Measurements from ENCODE around the gene NDUFB2. TPM values are rescaled to one million over a fixed set of nuclear protein-coding genes. Genes with fewer than 3 reads are reported as not detected.

Gene NDUFB2
- total and polyA plus RNA-seq, 2 donors (not counting 1 experiment from before 2014, with no cell fraction given) = 67.9 to 171 TPM

GRCh38 chr7:140673774-140674155 lies 22.7 kb upstream of the NDUFB2 start:
- H3K9me3 Mint-ChIP-seq (ENCODE audit: insufficient read depth) = no peaks in the 10 kb centered on the region
- CTCF ChIA-PET = interaction anchor here (1.0 to 4.1 kb wide), 5 partner anchors 13 to 1064 kb away, joined by 3 to 13 read pairs (median 4); partner anchors contain the start of gene SSBP1
- intact Hi-C loops (cut with micrococcal nuclease) = loop anchor here (2.0 to 10.0 kb wide), 6 partner anchors 17 to 1329 kb away; partner anchors contain the start of genes FMC1, KDM7A, MRPS33 and SLC37A3
- ATAC-seq (ENCODE audit: low read depth) = no peak
- peak overlapping the region; percentile 87 for H3K4me3 Mint-ChIP-seq
- TF ChIP-seq CTCF (IDR thresholded peaks at IDR 0.05) (no peak), EZH2 (IDR thresholded peaks at IDR 0.05; ENCODE audit: borderline replicate concordance, insufficient read depth, low read depth, low read length, poor library complexity, severe bottlenecking) (no peak)
- peak overlapping the region; percentile 80 for H3K4me2 ChIP-seq (replicated peaks; ENCODE audit: low read depth, low read length, poor library complexity, severe bottlenecking)
- peaks cover 52% of the 10 kb centered on the region for H3K4me1 Mint-ChIP-seq
- peaks cover 0 to 7% (median 0%) of the 10 kb centered on the region in 3 donors for H3K9me3 ChIP-seq (ENCODE audit: control extremely low read depth in 1 of 3, control insufficient read depth in 2 of 3, insufficient read depth in 1 of 3, low read length in 2 of 3)
- DNase-seq = no peak
- no peaks in the 10 kb centered on the region for H4K20me1 ChIP-seq (ENCODE audit: control insufficient read depth, insufficient read depth, low read length, poor library complexity, severe bottlenecking)
- H3K27ac ChIP-seq (ENCODE audit: low read length in 2 of 2) = peak overlapping the region; percentile 48 to 79
- peak overlapping the region; percentile 91 for H3K27ac Mint-ChIP-seq
- peaks cover 46 to 54% of the 10 kb centered on the region in 2 donors for H3K4me1 ChIP-seq (ENCODE audit: control insufficient read depth in 2 of 2, insufficient read depth in 2 of 2, low read length in 2 of 2)
- H2AFZ ChIP-seq (ENCODE audit: insufficient read depth, low read depth, low read length, poor library complexity, severe bottlenecking) = peak overlapping the region; percentile 90
- peaks cover 0 to under 1% of the 10 kb centered on the region in 2 experiments for H3K36me3 ChIP-seq (replicated peaks in 1 of 2; ENCODE audit: control extremely low read depth in 1 of 2, control insufficient read depth in 1 of 2, extremely low read depth in 1 of 2, insufficient read depth in 2 of 2, low read length in 1 of 2)
- WGBS (ENCODE audit: insufficient coverage) = 23% methylated on average over 18 of the region's 18 CpGs
- POLR2A ChIA-PET = interaction anchor here (0.6 to 1.3 kb wide), 4 partner anchors 23 to 1315 kb away, joined by 3 to 4 read pairs (median 3); partner anchors contain the start of genes MRPS33 and NDUFB2
- peak overlapping the region in 4 of 5 experiments; percentile 60 to 76 (median 72) for H3K4me3 ChIP-seq (ENCODE audit: control extremely low read depth in 1 of 5, extremely low read depth in 1 of 5, insufficient read depth in 1 of 5, low read depth in 2 of 5, low read length in 4 of 5)
- H3K9ac ChIP-seq (ENCODE audit: low read length) = peak overlapping the region; percentile 75
- H3K27me3 ChIP-seq (replicated peaks in 1 of 4; ENCODE audit: control extremely low read depth in 1 of 4, control insufficient read depth in 3 of 4, insufficient read depth in 4 of 4, low read length in 3 of 4) = no peaks in the 10 kb centered on the region
- no peaks in the 10 kb centered on the region for H3K27me3 Mint-ChIP-seq
- peaks cover 22% of the 10 kb centered on the region for H3K79me2 ChIP-seq (ENCODE audit: control insufficient read depth, insufficient read depth, low read length)

GRCh38 chr7:140674356-140674800 lies 22.1 kb upstream of the NDUFB2 start:
- peak; percentile 74 for DNase-seq
- ChIA-PET POLR2A (interaction anchor here (1.3 kb wide), 1 partner anchor 197 kb away, joined by 3 read pairs; no protein-coding TSS in a partner anchor), CTCF (interaction anchor here (1.0 to 4.1 kb wide), 6 partner anchors 18 to 253 kb away, joined by 3 to 13 read pairs (median 6); partner anchors contain the start of gene NDUFB2)
- H3K9me3 Mint-ChIP-seq (ENCODE audit: insufficient read depth) = no peaks in the 10 kb centered on the region
- intact Hi-C loops (cut with micrococcal nuclease) = loop anchor here (5.0 to 10.0 kb wide), 3 partner anchors 33 to 1330 kb away; partner anchors contain the start of genes FMC1 and SLC37A3
- H3K4me3 Mint-ChIP-seq = peak overlapping the region; percentile 87
- no peak for TF ChIP-seq EZH2 (IDR thresholded peaks at IDR 0.05; ENCODE audit: borderline replicate concordance, insufficient read depth, low read depth, low read length, poor library complexity, severe bottlenecking)
- TF ChIP-seq CTCF (IDR thresholded peaks at IDR 0.05) = no peak
- Histone ChIP-seq H3K27me3 (replicated peaks in 1 of 4; ENCODE audit: control extremely low read depth in 1 of 4, control insufficient read depth in 3 of 4, insufficient read depth in 4 of 4, low read length in 3 of 4) (no peaks in the 10 kb centered on the region), H3K4me3 (ENCODE audit: control extremely low read depth in 1 of 5, extremely low read depth in 1 of 5, insufficient read depth in 1 of 5, low read depth in 2 of 5, low read length in 4 of 5) (peak overlapping the region in 2 of 5 experiments; percentile 74 to 76), H3K27ac (ENCODE audit: low read length in 2 of 2) (peak overlapping the region; percentile 4 to 79), H4K20me1 (ENCODE audit: control insufficient read depth, insufficient read depth, low read length, poor library complexity, severe bottlenecking) (no peaks in the 10 kb centered on the region), H2AFZ (ENCODE audit: insufficient read depth, low read depth, low read length, poor library complexity, severe bottlenecking) (peak overlapping the region; percentile 90), H3K9me3 (ENCODE audit: control extremely low read depth in 1 of 3, control insufficient read depth in 2 of 3, insufficient read depth in 1 of 3, low read length in 2 of 3) (peaks cover 0 to 7% (median 0%) of the 10 kb centered on the region in 3 donors), H3K9ac (ENCODE audit: low read length) (peak overlapping the region; percentile 75), H3K4me1 (ENCODE audit: control insufficient read depth in 2 of 2, insufficient read depth in 2 of 2, low read length in 2 of 2) (peaks cover 46 to 54% of the 10 kb centered on the region in 2 donors), H3K79me2 (ENCODE audit: control insufficient read depth, insufficient read depth, low read length) (peaks cover 29% of the 10 kb centered on the region), H3K4me2 (replicated peaks; ENCODE audit: low read depth, low read length, poor library complexity, severe bottlenecking) (peak overlapping the region; percentile 80), H3K36me3 (replicated peaks in 1 of 2; ENCODE audit: control extremely low read depth in 1 of 2, control insufficient read depth in 1 of 2, extremely low read depth in 1 of 2, insufficient read depth in 2 of 2, low read length in 1 of 2) (peaks cover 0 to 7% of the 10 kb centered on the region in 2 experiments)
- no peaks in the 10 kb centered on the region for H3K27me3 Mint-ChIP-seq
- peak overlapping the region; percentile 91 for H3K27ac Mint-ChIP-seq
- WGBS (ENCODE audit: insufficient coverage) = 33% methylated on average over 4 of the region's 5 CpGs
- no peak for ATAC-seq (ENCODE audit: low read depth)
- H3K4me1 Mint-ChIP-seq = peaks cover 52% of the 10 kb centered on the region
